ENCODE results near the gene CACHD1. TPM values are rescaled to one million over a fixed set of nuclear protein-coding genes. Genes with fewer than 3 reads are reported as not detected.

The CACHD1 gene
- total and polyA plus RNA-seq, 2 of the 4 experiments (the other 2 are of a cell fraction), result 2.9 to 5.9 TPM

DNA sequence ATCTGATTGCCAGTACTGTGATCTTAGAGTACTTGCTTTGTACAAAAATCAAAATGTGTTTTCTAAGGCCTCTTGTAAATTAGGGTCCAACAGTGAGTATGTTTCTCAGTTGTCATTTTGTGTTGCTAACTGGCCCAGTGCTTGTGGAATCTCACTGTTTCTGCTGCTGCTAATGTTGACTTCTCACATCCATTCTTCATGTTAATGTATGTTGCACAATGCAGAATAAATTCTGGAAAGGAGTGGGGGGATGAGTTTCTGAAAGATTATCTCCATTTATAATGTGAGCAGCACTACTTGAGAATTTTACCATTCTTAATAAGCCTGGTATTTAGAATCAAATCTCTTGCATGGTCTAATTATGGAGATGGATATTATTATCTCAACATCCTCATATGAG, 57.9 kb downstream of the CACHD1 start:
- no peak overlapping the region for H3K4me3 ChIP-seq (ENCODE audit: insufficient read depth, low read depth, low read length)
- H4K5ac ChIP-seq (ENCODE audit: low read depth, low read length), result no peak overlapping the region
- H3K23ac ChIP-seq (ENCODE audit: low read depth, low read length), result no peak overlapping the region
- no peak overlapping the region for H4K8ac ChIP-seq (ENCODE audit: low read depth in 2 of 2, low read length in 2 of 2)
- H2BK20ac ChIP-seq (ENCODE audit: low read depth, low read length), result no peak overlapping the region
- no peak overlapping the region for H3K4ac ChIP-seq (ENCODE audit: low read depth, low read length)
- H3K56ac ChIP-seq (ENCODE audit: extremely low read depth, insufficient read depth, low read length), result no peak overlapping the region
- no TSS peak for BruUV-seq (replicated peaks)
- ATAC-seq (ENCODE audit: low read depth) (no peak), DNase-seq (no peak)
- H3K4me2 ChIP-seq (ENCODE audit: low read depth, low read length), result no peak overlapping the region
- H3K27me3 ChIP-seq (ENCODE audit: control insufficient read depth, insufficient read depth, low read length), result no peaks in the 10 kb centered on the region
- intact Hi-C loops (cut with micrococcal nuclease), result no loop called here
- no peak overlapping the region for H3K14ac ChIP-seq (replicated peaks; ENCODE audit: low read depth, low read length)
- no peak overlapping the region for H3K18ac ChIP-seq (ENCODE audit: low read depth, low read length)
- no peak overlapping the region for H2BK15ac ChIP-seq (ENCODE audit: low read depth, low read length)
- 0 out of 2 replicates have a peak, but pooled peaks cover 3% of the 10 kb centered on the region for H3K4me1 ChIP-seq (ENCODE audit: control insufficient read depth, insufficient read depth, low read length)
- H3K9me1 ChIP-seq (ENCODE audit: insufficient read depth, low read length), result no peaks in the 10 kb centered on the region; the same call in 1 of the 2 replicates
- H2BK5ac ChIP-seq (ENCODE audit: low read depth, low read length, poor library complexity, severe bottlenecking), result no peak overlapping the region
- no peak overlapping the region for H2AFZ ChIP-seq (replicated peaks; ENCODE audit: low read length, poor library complexity)
- in situ Hi-C loops (cut with MboI; ENCODE audit: low sequenced_read_pairs), result no loop called here
- no peak overlapping the region for H2AK9ac ChIP-seq (replicated peaks; ENCODE audit: low read depth, low read length, poor library complexity)
- POLR2A ChIA-PET (ENCODE audit: unreplicated experiment), result no interaction called here
- CTCF ChIA-PET, result no interaction called here
- H3K79me1 ChIP-seq (ENCODE audit: low read depth in 1 of 2, low read length in 2 of 2), result no peaks in the 10 kb centered on the region; a peak in 1 of 4 replicates
- H4K91ac ChIP-seq (ENCODE audit: insufficient read depth, low read depth, low read length), result no peak overlapping the region
- no peak overlapping the region for H3K9ac ChIP-seq (ENCODE audit: low read depth, low read length)
- no peak overlapping the region for H2AK5ac ChIP-seq (ENCODE audit: low read depth, low read length)
- dilution Hi-C loops (cut with HindIII; ENCODE audit: low sequenced_read_pairs, unreplicated experiment), result no loop called here
- H3K36me3 ChIP-seq (ENCODE audit: control insufficient read depth, insufficient read depth, low read length), result no peaks in the 10 kb centered on the region
- H2BK120ac ChIP-seq (ENCODE audit: low read depth, low read length), result no peak overlapping the region
- TF ChIP-seq RFX5 (IDR thresholded peaks at IDR 0.05; ENCODE audit: low read depth, low read length) (no peak), MAFK (IDR thresholded peaks at IDR 0.05; ENCODE audit: low read depth, low read length) (no peak), CHD1 (IDR thresholded peaks at IDR 0.05; ENCODE audit: low read depth, low read length) (no peak), SMC3 (IDR thresholded peaks at IDR 0.05; ENCODE audit: low read depth, low read length) (no peak), USF2 (IDR thresholded peaks at IDR 0.05; ENCODE audit: low read depth, low read length) (no peak), MAZ (IDR thresholded peaks at IDR 0.05; ENCODE audit: borderline replicate concordance, low read depth, low read length) (no peak), MXI1 (IDR thresholded peaks at IDR 0.05; ENCODE audit: borderline replicate concordance, low read depth, low read length) (no peak), BHLHE40 (IDR thresholded peaks at IDR 0.05; ENCODE audit: low read depth, low read length) (no peak), POLR2A (IDR thresholded peaks at IDR 0.05; ENCODE audit: low read depth, low read length) (no peak), FOS (IDR thresholded peaks at IDR 0.05; ENCODE audit: low read depth, low read length) (no peak), RAD21 (IDR thresholded peaks at IDR 0.05; ENCODE audit: low read length) (no peak), RCOR1 (IDR thresholded peaks at IDR 0.05; ENCODE audit: insufficient replicate concordance, low read length) (no peak), NFE2L2 (IDR thresholded peaks at IDR 0.05; ENCODE audit: low read depth, low read length) (no peak), CEBPB (IDR thresholded peaks at IDR 0.05; ENCODE audit: low read depth, low read length) (no peak)
- TF ChIP-seq, protein P1, sequence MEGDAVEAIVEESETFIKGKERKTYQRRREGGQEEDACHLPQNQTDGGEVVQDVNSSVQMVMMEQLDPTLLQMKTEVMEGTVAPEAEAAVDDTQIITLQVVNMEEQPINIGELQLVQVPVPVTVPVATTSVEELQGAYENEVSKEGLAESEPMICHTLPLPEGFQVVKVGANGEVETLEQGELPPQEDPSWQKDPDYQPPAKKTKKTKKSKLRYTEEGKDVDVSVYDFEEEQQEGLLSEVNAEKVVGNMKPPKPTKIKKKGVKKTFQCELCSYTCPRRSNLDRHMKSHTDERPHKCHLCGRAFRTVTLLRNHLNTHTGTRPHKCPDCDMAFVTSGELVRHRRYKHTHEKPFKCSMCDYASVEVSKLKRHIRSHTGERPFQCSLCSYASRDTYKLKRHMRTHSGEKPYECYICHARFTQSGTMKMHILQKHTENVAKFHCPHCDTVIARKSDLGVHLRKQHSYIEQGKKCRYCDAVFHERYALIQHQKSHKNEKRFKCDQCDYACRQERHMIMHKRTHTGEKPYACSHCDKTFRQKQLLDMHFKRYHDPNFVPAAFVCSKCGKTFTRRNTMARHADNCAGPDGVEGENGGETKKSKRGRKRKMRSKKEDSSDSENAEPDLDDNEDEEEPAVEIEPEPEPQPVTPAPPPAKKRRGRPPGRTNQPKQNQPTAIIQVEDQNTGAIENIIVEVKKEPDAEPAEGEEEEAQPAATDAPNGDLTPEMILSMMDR (conservative IDR thresholded peaks at IDR 0.05; ENCODE audit: low read depth, low read length), result no peak
- TF ChIP-seq, protein P2, sequence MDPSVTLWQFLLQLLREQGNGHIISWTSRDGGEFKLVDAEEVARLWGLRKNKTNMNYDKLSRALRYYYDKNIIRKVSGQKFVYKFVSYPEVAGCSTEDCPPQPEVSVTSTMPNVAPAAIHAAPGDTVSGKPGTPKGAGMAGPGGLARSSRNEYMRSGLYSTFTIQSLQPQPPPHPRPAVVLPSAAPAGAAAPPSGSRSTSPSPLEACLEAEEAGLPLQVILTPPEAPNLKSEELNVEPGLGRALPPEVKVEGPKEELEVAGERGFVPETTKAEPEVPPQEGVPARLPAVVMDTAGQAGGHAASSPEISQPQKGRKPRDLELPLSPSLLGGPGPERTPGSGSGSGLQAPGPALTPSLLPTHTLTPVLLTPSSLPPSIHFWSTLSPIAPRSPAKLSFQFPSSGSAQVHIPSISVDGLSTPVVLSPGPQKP (IDR thresholded peaks at IDR 0.05; ENCODE audit: borderline replicate concordance, low read depth, low read length), result no peak
- H3K9me3 ChIP-seq (ENCODE audit: control insufficient read depth, insufficient read depth, low read length), result no peaks in the 10 kb centered on the region
- no peaks in the 10 kb centered on the region for H4K20me1 ChIP-seq (ENCODE audit: insufficient read depth, low read length)
- no peak overlapping the region for H3K27ac ChIP-seq (ENCODE audit: insufficient read depth, low read length)
